PC-3 (cell line): Measurements from ENCODE around the gene TRMT61A. TPM values are rescaled to one million over a fixed set of nuclear protein-coding genes. Genes with fewer than 3 reads are reported as not detected.

Experiments used
- ATAC-seq: fragments of 200-7000 bp; cut with Tn5 transposase; 2 replicates; pipeline ENCODE4 v1.9.1; 2020; ENCODE audit warnings: mild to moderate bottlenecking, moderate library complexity
- BruUV-seq: library from RNA; stranded (reverse); fragments of 400-500 nt; replicated peaks from 2 replicates; lab custom pipeline; 2021; lab: Mats Ljungman, UMichigan
- CTCF ChIA-PET: fragments of 300-600 bp; sonication (Branson Sonifier 250); formaldehyde crosslinking; loops from one replicate; lab custom pipeline; 2022; ENCODE audit warnings: antibody characterized with exemption; lab: Charles Lee
- POLR2A ChIA-PET: fragments of 300-600 bp; sonication (Branson Sonifier 250); formaldehyde crosslinking; loops from one replicate; lab custom pipeline; 2022; ENCODE audit warnings: antibody characterized with exemption; ENCODE audit not compliant: unreplicated experiment; lab: Charles Lee
- DNase-seq: peaks from one replicate; pipeline ENCODE4 v3.0.0-alpha.2; 2015
- H2AFZ ChIP-seq: fragments of 300-600 bp; sonication (generic); 2 replicates; pipeline ENCODE4 v1.6.0; 2016; ENCODE audit warnings: antibody characterized with exemption, low read length
- H3F3A ChIP-seq: fragments of 300-600 bp; sonication (generic); one replicate; pipeline ENCODE4 v1.6.0; 2017; ENCODE audit warnings: antibody characterized with exemption, low read length, control low read depth, mild to moderate bottlenecking; ENCODE audit not compliant: unreplicated experiment
- H3K27ac ChIP-seq: fragments of 300-600 bp; sonication (generic); 2 replicates; pipeline ENCODE4 v1.5.1; 2016; ENCODE audit warnings: mild to moderate bottlenecking, low read length
- H3K27me3 ChIP-seq: fragments of 300-600 bp; sonication (generic); 2 replicates; pipeline ENCODE4 v1.6.1; 2016; ENCODE audit warnings: low read length, mixed read lengths
- H3K36me3 ChIP-seq: fragments of 300-600 bp; sonication (generic); 2 replicates; pipeline ENCODE4 v1.6.1; 2016; ENCODE audit warnings: low read depth, mixed run types, low read length, mixed read lengths
- H3K4me1 ChIP-seq: fragments of 300-600 bp; sonication (generic); 2 replicates; pipeline ENCODE4 v1.5.1; 2016; ENCODE audit warnings: low read length; ENCODE audit not compliant: insufficient read depth
- H3K4me2 ChIP-seq: fragments of 300-600 bp; sonication (generic); 2 replicates; pipeline ENCODE4 v1.6.0; 2016; ENCODE audit warnings: low read length
- H3K4me3 ChIP-seq: fragments of 300-600 bp; sonication (generic); 2 replicates; pipeline ENCODE4 v1.5.1; 2016; ENCODE audit warnings: mild to moderate bottlenecking, low read length, mixed read lengths
- H3K79me2 ChIP-seq: fragments of 300-600 bp; sonication (generic); 2 replicates; pipeline ENCODE4 v1.6.1; 2017; ENCODE audit warnings: low read length, mixed read lengths
- H3K9ac ChIP-seq: fragments of 300-600 bp; sonication (generic); 2 replicates; pipeline ENCODE4 v1.6.0; 2016; ENCODE audit warnings: mild to moderate bottlenecking, low read length
- H3K9me2 ChIP-seq: fragments of 300-600 bp; sonication (generic); replicated peaks from 2 replicates; pipeline ENCODE4 v1.6.1; 2016; ENCODE audit warnings: mixed run types, low read length, mixed read lengths
- H3K9me3 ChIP-seq: fragments of 300-600 bp; sonication (generic); 2 replicates; pipeline ENCODE4 v1.6.1; 2016; ENCODE audit warnings: low read length, mixed read lengths
- H4K20me1 ChIP-seq: fragments of 300-600 bp; sonication (generic); 2 replicates; pipeline ENCODE4 v1.6.1; 2016; ENCODE audit warnings: low read length, mixed read lengths
- EZH2 ChIP-seq: fragments of 300-600 bp; sonication (generic); IDR thresholded peaks from one replicate; pipeline ENCODE4 v1.6.1; 2017; ENCODE audit warnings: antibody characterized with exemption, mild to moderate bottlenecking, low read length; ENCODE audit not compliant: unreplicated experiment
- EZH2phosphoT487 ChIP-seq: fragments of 300-600 bp; sonication (generic); IDR thresholded peaks from 2 replicates; pipeline ENCODE4 v1.6.1; 2018; ENCODE audit warnings: mild to moderate bottlenecking, antibody characterized with exemption, low read length, borderline replicate concordance
- intact Hi-C: fragments of 100-400 bp; cut with micrococcal nuclease; formaldehyde crosslinking; loops from 2 replicates; pipeline ENCODE4 v1.9.0; 2023
- total RNA-seq: library from RNA; depleted of rRNA; stranded (reverse); fragments of >200 nt; gene quantifications from 2 replicates; pipeline ENCODE4 v1.2.3, GENCODE V29; 2014
- TF ChIP-seq, protein P1 (sequence below): fragments of 300-600 bp; sonication (generic); conservative IDR thresholded peaks from 2 replicates; pipeline ENCODE4 v1.5.1; 2017; ENCODE audit warnings: antibody characterized with exemption, low read depth, mild to moderate bottlenecking, low read length

TRMT61A gene
- total RNA-seq, 1 experiment from 2014 or later = 51.2 TPM

DNA sequence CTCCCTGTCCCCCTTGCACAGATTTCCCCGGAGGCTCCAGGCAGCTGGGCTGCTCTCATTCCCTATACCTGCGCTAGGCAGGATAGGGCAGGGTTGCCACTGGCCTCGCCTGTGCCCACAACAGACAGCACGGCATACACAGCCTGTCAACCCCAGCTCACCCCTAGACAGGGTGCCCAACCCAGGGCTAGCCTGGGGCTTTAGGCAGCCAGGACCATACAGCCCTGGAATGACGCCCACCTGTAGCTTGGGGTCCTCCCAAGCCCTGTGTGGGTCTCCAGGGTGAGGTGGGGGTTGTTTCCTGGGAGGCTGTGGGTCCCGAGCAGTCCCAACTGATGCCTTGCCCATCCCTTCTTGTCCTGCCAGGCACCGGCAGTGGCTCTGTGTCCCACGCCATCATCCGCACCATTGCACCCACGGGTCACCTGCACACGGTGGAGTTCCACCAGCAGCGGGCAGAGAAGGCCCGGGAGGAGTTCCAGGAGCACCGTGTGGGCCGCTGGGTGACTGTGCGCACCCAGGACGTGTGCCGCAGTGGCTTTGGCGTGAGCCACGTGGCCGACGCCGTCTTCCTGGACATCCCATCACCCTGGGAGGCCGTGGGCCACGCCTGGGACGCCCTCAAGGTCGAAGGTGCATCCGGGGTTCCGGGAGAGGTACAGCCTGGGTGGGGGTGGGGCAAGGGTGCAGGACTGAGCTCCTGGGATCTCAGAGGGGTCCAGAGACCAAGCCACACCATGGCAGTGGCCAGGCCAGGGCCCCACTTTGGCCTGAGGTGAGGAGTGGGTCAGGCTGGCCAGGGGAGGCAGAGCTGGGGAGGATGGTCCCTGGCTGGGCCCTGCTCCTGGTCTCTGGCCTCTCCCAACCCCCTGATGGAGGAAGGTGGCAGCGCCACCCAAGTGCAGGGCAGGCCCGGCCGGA lies 3.5 kb downstream of the TRMT61A start:
- no peak overlapping the region for H3K9ac ChIP-seq
- H3K4me2 ChIP-seq = no peak overlapping the region
- intact Hi-C loops = no loop called here
- no TSS peak for BruUV-seq
- peaks cover 22% of the 10 kb centered on the region for H3K4me1 ChIP-seq
- ChIA-PET POLR2A (interaction anchor here (0.6 kb wide), 1 partner anchor 13 kb away, joined by 3 read pairs; no protein-coding TSS in a partner anchor), CTCF (no interaction called here)
- no peaks in the 10 kb centered on the region for H3K9me3 ChIP-seq
- no peaks in the 10 kb centered on the region for H3K9me2 ChIP-seq
- no peaks in the 10 kb centered on the region for H3F3A ChIP-seq
- DNase-seq (no peak), ATAC-seq (no peak)
- no peak for TF ChIP-seq EZH2
- no peak for TF ChIP-seq EZH2phosphoT487
- TF ChIP-seq, protein P1, sequence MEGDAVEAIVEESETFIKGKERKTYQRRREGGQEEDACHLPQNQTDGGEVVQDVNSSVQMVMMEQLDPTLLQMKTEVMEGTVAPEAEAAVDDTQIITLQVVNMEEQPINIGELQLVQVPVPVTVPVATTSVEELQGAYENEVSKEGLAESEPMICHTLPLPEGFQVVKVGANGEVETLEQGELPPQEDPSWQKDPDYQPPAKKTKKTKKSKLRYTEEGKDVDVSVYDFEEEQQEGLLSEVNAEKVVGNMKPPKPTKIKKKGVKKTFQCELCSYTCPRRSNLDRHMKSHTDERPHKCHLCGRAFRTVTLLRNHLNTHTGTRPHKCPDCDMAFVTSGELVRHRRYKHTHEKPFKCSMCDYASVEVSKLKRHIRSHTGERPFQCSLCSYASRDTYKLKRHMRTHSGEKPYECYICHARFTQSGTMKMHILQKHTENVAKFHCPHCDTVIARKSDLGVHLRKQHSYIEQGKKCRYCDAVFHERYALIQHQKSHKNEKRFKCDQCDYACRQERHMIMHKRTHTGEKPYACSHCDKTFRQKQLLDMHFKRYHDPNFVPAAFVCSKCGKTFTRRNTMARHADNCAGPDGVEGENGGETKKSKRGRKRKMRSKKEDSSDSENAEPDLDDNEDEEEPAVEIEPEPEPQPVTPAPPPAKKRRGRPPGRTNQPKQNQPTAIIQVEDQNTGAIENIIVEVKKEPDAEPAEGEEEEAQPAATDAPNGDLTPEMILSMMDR = no peak
- H3K4me3 ChIP-seq = no peak overlapping the region
- peaks cover 8% of the 10 kb centered on the region; the same call in 1 of the 2 replicates for H4K20me1 ChIP-seq
- H3K27ac ChIP-seq = no peak overlapping the region
- no peaks in the 10 kb centered on the region for H3K27me3 ChIP-seq
- peaks cover 41% of the 10 kb centered on the region for H3K79me2 ChIP-seq
- no peak overlapping the region for H2AFZ ChIP-seq
- peaks cover 4% of the 10 kb centered on the region; the same call in 1 of the 2 replicates for H3K36me3 ChIP-seq

DNA sequence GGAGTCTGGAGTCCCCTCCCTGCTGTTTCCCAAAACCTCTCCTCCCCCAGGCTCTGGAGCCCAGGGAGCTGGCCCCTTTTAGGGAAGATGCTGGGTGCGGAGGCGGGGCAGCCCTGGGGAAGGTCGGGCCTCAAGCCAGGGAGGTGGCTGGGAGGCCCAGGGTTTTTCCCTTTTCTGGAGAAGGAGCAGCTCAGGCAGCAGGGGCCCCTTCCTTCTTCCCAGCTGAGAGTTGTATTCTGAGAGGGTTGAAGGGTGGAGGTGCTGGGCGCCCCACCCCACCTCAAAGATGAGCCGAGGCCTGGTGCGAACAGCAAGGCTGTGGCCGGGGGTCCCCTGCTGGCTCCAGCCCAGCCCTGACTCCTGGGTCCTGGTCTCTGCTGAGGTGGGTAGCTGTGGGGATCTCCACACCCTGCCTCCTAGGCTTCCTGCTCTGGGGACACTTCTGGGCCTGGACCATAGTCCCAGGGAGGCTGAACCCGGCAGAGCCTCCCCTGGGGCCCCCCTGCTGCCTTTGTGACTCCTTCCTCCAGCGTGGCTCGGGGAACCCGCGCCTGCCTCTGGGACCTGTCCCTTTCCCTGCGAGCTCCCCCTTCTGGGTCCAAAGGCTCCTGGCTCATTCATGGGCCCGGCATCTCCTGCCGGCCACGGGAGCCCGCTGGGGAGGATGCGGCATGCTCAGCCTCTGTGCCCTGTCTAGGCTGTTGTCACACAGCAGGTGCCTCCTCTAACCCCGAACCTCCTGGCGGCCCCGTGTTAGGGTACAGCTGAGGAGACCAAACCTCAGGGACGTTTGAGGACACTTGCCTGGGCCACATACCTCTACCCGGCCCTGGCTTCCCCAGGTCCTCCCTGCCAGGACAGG lies 4.4 kb downstream of the TRMT61A start:
- BruUV-seq = no TSS peak
- Histone ChIP-seq H2AFZ (no peak overlapping the region), H3K4me1 (peaks cover 16% of the 10 kb centered on the region), H3K4me2 (no peak overlapping the region), H3K9ac (no peak overlapping the region), H3K27ac (no peak overlapping the region), H3K9me2 (no peaks in the 10 kb centered on the region), H3K36me3 (peaks cover 4% of the 10 kb centered on the region; the same call in 1 of the 2 replicates), H3K27me3 (no peaks in the 10 kb centered on the region), H3K79me2 (peaks cover 38% of the 10 kb centered on the region), H3F3A (no peaks in the 10 kb centered on the region), H3K9me3 (no peaks in the 10 kb centered on the region), H3K4me3 (no peak overlapping the region), H4K20me1 (peaks cover 8% of the 10 kb centered on the region; the same call in 1 of the 2 replicates)
- ChIA-PET CTCF (no interaction called here), POLR2A (no interaction called here)
- intact Hi-C loops = no loop called here
- DNase-seq (no peak), ATAC-seq (no peak)
- TF ChIP-seq, protein P1 = no peak
- no peak for TF ChIP-seq EZH2
- no peak for TF ChIP-seq EZH2phosphoT487
